Pancreas (tissue), 10 donors: ENCODE results near the gene ACSS1. TPM values are rescaled to one million over a fixed set of nuclear protein-coding genes. Genes with fewer than 3 reads are reported as not detected.
A peak's percentile ranks its signal among the peaks of the same experiment; 100 is the strongest.

ENCODE experiments used
- ATAC-seq, 4 donors: fragments of 200-7000 bp; cut with Tn5 transposase; one replicate each; pipeline versions ENCODE4 v1.8.0 to v1.9.1; 2020; ENCODE audit warnings: mild to moderate bottlenecking in 4 of 4, moderate library complexity in 4 of 4
- DNase-seq, 6 donors: peaks; one replicate each; pipeline ENCODE4 v3.0.0-alpha.2; 2020
- FAIRE-seq: peaks from 2 replicates; lab custom pipeline; 2012; peaks lifted over from hg19 to GRCh38; lab: Jason Lieb, UNC
- H3K27ac ChIP-seq, 4 donors: fragments of 200-600 bp; sonication (generic); 1 replicate in 3 of 4; 2 replicates in 1 of 4; pipeline versions ENCODE4 v1.5.0 to v1.8.0; 2020
- H3K27me3 ChIP-seq, 4 donors: fragments of 200-600 bp; one replicate each; pipeline ENCODE4 v1.8.0; 2021
- H3K36me3 ChIP-seq, 3 donors: fragments of 200-600 bp; sonication (generic) in 1 of 3; one replicate each; pipeline versions ENCODE4 v1.5.0 to v1.8.0; 2020 to 2021
- H3K4me1 ChIP-seq, 3 donors: fragments of 200-600 bp; one replicate each; pipeline ENCODE4 v1.8.0; 2021
- H3K4me3 ChIP-seq, 4 donors: fragments of 200-600 bp; sonication (generic) in 2 of 4; one replicate each; pipeline versions ENCODE4 v1.5.0 to v1.8.0; 2020 to 2021
- H3K9me3 ChIP-seq, 4 donors: fragments of 200-600 bp; one replicate each; pipeline ENCODE4 v1.8.0; 2021
- WGBS, 2 donors: extraction: QIAGEN DNeasy Blood & Tissue Kit; methylation state at CpG; one replicate each; pipeline ENCODE4 v1.1.7; 2013; 5-methylcytosine and 5-hydroxymethylcytosine counted together
- intact Hi-C, 3 donors: fragments of 100-400 bp; cut with DNase I; formaldehyde crosslinking; loops; one replicate each; pipeline versions ENCODE4 v1.11.1 to v1.14.2; 2022
- polyA plus RNA-seq, 2 donors: library from polyadenylated mRNA; stranded (reverse); fragments of 200-250 nt; gene quantifications; one replicate each; pipeline ENCODE4 v1.2.3, GENCODE V29; 2013
- total RNA-seq, 6 donors: library from RNA; stranded (reverse); fragmentation: NEBNext Ultra II Directional in 4 of 6; extraction: Animal tissue kit (Norgen Biotek cat#: 25700) in 4 of 6; gene quantifications; one replicate each; pipeline versions ENCODE4 v1.2.1 to v1.2.4, GENCODE V29; 2021 to 2023
- TF ChIP-seq, protein P1 (sequence below), 4 donors: fragments of 200-600 bp; sonication (generic) in 3 of 4; IDR thresholded peaks; one replicate each; pipeline versions ENCODE4 v1.5.0 to v1.8.0; 2021; ENCODE audit warnings: antibody characterized with exemption in 4 of 4
- donor health status: healthy with polysubstance abuse.
- donor health status: DM: no; HTN: no; CAD: no; lungs with moderate emphysema.
- donor health status: DM: no; HTN: no; CAD: no.
- donor health status: control.
- donor health status: control.
- donor health status: Bipolar disorder and iron deficiency.
- donor health status: DM: yes; HTN: yes; CAD: no.
- donor health status: DM: no; HTN: no; CAD: no.
- donor health status: DM: no; HTN: no; CAD: no.
- donor health status: DM: yes; HTN: yes; CAD: no.

Gene ACSS1
- total and polyA plus RNA-seq, 8 donors, result 30.4 to 47.2 (median 36.0) TPM

GRCh38 chr20:24985802-24986201, 72.1 kb downstream of the ACSS1 start:
- FAIRE-seq (no peak), ATAC-seq (peak in 2 of 4 donors; percentile 12 to 28), DNase-seq (no peak)
- intact Hi-C loops, result no loop called here
- no peak overlapping the region for H3K27ac ChIP-seq
- H3K36me3 ChIP-seq, result peaks cover 0 to 4% (median 0%) of the 10 kb centered on the region in 3 donors
- WGBS, 2 donors, result 75% methylated on average over 6 of the region's 6 CpGs
- H3K27me3 ChIP-seq, result no peaks in the 10 kb centered on the region
- H3K9me3 ChIP-seq, result no peaks in the 10 kb centered on the region
- H3K4me3 ChIP-seq, result no peak overlapping the region
- TF ChIP-seq, protein P1, sequence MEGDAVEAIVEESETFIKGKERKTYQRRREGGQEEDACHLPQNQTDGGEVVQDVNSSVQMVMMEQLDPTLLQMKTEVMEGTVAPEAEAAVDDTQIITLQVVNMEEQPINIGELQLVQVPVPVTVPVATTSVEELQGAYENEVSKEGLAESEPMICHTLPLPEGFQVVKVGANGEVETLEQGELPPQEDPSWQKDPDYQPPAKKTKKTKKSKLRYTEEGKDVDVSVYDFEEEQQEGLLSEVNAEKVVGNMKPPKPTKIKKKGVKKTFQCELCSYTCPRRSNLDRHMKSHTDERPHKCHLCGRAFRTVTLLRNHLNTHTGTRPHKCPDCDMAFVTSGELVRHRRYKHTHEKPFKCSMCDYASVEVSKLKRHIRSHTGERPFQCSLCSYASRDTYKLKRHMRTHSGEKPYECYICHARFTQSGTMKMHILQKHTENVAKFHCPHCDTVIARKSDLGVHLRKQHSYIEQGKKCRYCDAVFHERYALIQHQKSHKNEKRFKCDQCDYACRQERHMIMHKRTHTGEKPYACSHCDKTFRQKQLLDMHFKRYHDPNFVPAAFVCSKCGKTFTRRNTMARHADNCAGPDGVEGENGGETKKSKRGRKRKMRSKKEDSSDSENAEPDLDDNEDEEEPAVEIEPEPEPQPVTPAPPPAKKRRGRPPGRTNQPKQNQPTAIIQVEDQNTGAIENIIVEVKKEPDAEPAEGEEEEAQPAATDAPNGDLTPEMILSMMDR (IDR thresholded peaks at IDR 0.05), result no peak
- peaks cover 0 to 5% (median 0%) of the 10 kb centered on the region in 3 donors for H3K4me1 ChIP-seq

- WGBS, 2 donors, result 65 to 81% methylated on average over 3 of the region's 3 CpGs
- intact Hi-C loops, result no loop called here
- TF ChIP-seq, protein P1 (IDR thresholded peaks at IDR 0.05), result no peak
- Histone ChIP-seq H3K27ac (no peak overlapping the region), H3K4me1 (no peaks in the 10 kb centered on the region), H3K27me3 (no peaks in the 10 kb centered on the region), H3K36me3 (peaks cover 0 to 9% (median 0%) of the 10 kb centered on the region in 3 donors), H3K4me3 (no peak overlapping the region), H3K9me3 (no peaks in the 10 kb centered on the region)
- ATAC-seq (no peak), FAIRE-seq (no peak), DNase-seq (no peak)
Measured at GRCh38 chr20:24984961-24985640, 72.8 kb downstream of the ACSS1 start.

GRCh38 chr20:24983896-24984295, 74.0 kb downstream of the ACSS1 start:
- Histone ChIP-seq H3K4me3 (no peak overlapping the region), H3K27me3 (no peaks in the 10 kb centered on the region), H3K9me3 (no peaks in the 10 kb centered on the region), H3K36me3 (peaks cover 0 to 9% (median 0%) of the 10 kb centered on the region in 3 donors), H3K4me1 (no peaks in the 10 kb centered on the region), H3K27ac (no peak overlapping the region)
- intact Hi-C loops, result no loop called here
- ATAC-seq (no peak), FAIRE-seq (no peak), DNase-seq (no peak)
- TF ChIP-seq, protein P1 (IDR thresholded peaks at IDR 0.05), result no peak
- WGBS, 2 donors, result 81 to 82% methylated on average over 8 of the region's 8 CpGs

DNA sequence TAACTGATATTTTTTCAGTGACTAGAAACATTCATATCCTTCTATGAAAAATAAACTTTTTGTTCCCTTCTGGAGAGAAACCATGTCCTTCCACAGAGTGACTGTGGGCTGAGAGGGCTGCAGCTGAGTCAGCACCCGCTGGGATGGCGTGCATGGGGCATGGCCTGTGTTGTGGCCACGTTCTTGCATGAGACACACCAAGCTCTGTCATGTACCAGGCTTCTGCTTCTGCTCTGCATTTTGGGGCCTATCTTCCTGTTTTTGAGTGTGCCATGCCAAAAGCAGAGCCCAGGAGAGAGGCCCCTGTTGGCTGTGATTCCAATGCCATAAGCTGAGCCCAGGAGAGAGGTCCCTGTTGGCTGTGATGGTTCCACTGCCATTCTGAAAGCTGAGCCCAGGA, 76.1 kb downstream of the ACSS1 start:
- Histone ChIP-seq H3K9me3 (no peaks in the 10 kb centered on the region), H3K27me3 (no peaks in the 10 kb centered on the region), H3K4me3 (no peak overlapping the region), H3K36me3 (peaks cover 0 to 13% (median 0%) of the 10 kb centered on the region in 3 donors), H3K4me1 (no peaks in the 10 kb centered on the region), H3K27ac (no peak overlapping the region)
- no peak for DNase-seq
- 89 to 93% methylated on average over 3 of the region's 3 CpGs for WGBS, 2 donors
- TF ChIP-seq, protein P1 (IDR thresholded peaks at IDR 0.05), result no peak
- peak in 2 of 4 donors; percentile 63 to 83 for ATAC-seq
- intact Hi-C loops, result no loop called here
- no peak for FAIRE-seq

DNA sequence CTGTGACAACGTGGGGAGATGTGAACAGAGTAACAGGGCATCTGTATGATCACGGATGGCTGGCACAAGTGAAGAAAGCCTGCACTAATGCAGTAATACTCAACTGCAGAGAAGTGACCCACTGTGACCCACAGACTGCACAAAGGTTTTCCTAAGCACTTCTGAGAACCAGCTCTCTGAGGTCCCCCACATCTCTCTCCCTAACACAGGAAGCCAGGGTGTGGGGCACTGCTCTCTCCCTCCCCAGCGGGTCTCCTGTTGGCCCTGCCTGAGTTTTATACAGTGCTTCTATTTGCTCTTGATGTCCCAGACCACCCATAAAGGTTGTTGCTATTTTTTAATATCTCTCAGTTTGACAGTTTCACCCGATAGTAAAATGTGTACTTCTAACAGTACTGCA, 76.7 kb downstream of the ACSS1 start:
- TF ChIP-seq, protein P1 (IDR thresholded peaks at IDR 0.05), result no peak
- H3K9me3 ChIP-seq, result no peaks in the 10 kb centered on the region
- H3K4me3 ChIP-seq, result no peak overlapping the region
- 91 to 94% methylated on average over 4 of the region's 4 CpGs for WGBS, 2 donors
- DNase-seq, result no peak
- no peak for FAIRE-seq
- intact Hi-C loops, result no loop called here
- H3K27ac ChIP-seq, result no peak overlapping the region
- no peak for ATAC-seq
- peaks cover 0 to 15% (median 0%) of the 10 kb centered on the region in 3 donors for H3K36me3 ChIP-seq
- no peaks in the 10 kb centered on the region for H3K27me3 ChIP-seq
- no peaks in the 10 kb centered on the region for H3K4me1 ChIP-seq
